Epithelial cell of esophagus (primary cell): ENCODE results near the gene KRTAP9-7.

Experiments used
- DNase-seq: peaks from one replicate; pipeline ENCODE4 v3.0.0; 2010; ENCODE audit warnings: low read depth
- H3K4me3 ChIP-seq: 2 replicates; pipeline ENCODE4 v1.5.1; 2011; ENCODE audit warnings: mild to moderate bottlenecking, low read length, control low read depth
- TF ChIP-seq, protein P1 (sequence below): IDR thresholded peaks from 2 replicates; pipeline ENCODE4 v1.5.1; 2011; ENCODE audit warnings: low read depth, mild to moderate bottlenecking, low read length, control low read depth, inconsistent platforms; ENCODE audit not compliant: insufficient read depth; ENCODE audit errors: missing control alignments

Gene KRTAP9-7

DNA sequence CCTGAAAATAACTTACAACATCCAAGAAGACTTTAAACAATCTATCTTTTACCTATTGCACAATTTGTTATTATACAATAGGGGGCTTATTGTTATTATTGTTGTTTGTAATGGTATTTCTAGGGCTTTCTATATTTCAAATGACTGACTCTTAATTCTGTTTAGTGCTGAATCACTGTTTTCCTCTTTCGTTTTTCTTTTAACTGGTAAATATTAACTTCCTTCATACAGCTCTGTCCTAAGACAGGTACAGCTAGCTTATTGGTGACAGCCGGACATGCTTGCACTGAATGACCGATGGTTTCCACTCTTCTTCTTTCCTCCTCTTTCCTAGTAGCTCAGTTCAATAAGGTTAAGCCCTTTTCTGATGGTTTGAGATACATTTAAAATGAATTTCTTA lies 11.6 kb downstream of the KRTAP9-7 start:
- no peak for DNase-seq
- TF ChIP-seq, protein P1, sequence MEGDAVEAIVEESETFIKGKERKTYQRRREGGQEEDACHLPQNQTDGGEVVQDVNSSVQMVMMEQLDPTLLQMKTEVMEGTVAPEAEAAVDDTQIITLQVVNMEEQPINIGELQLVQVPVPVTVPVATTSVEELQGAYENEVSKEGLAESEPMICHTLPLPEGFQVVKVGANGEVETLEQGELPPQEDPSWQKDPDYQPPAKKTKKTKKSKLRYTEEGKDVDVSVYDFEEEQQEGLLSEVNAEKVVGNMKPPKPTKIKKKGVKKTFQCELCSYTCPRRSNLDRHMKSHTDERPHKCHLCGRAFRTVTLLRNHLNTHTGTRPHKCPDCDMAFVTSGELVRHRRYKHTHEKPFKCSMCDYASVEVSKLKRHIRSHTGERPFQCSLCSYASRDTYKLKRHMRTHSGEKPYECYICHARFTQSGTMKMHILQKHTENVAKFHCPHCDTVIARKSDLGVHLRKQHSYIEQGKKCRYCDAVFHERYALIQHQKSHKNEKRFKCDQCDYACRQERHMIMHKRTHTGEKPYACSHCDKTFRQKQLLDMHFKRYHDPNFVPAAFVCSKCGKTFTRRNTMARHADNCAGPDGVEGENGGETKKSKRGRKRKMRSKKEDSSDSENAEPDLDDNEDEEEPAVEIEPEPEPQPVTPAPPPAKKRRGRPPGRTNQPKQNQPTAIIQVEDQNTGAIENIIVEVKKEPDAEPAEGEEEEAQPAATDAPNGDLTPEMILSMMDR = no peak

DNA sequence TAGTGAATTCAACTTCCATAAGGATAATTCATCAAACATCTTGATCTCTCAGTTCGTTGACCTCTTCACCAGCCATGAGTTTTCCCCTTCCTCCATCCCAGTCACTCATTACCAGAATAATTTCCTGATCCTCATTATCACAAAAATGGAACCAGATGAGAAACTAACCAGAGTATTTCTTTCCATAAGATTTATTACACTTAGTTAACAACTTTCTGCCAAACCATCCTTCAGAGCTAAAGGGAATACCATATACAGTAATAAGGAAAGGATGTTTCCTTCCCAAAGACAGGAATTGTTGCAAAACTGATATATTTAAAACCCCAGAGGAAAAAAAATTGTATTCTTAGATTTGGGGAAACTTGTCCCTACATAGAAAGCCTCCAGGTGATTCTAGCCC lies 18.5 kb downstream of the KRTAP9-7 start:
- no peak overlapping the region for H3K4me3 ChIP-seq
- TF ChIP-seq, protein P1 = no peak
- no peak for DNase-seq

More for the DNA sequence above, 11.6 kb downstream of the KRTAP9-7 start:
- H3K4me3 ChIP-seq = no peak overlapping the region

DNA sequence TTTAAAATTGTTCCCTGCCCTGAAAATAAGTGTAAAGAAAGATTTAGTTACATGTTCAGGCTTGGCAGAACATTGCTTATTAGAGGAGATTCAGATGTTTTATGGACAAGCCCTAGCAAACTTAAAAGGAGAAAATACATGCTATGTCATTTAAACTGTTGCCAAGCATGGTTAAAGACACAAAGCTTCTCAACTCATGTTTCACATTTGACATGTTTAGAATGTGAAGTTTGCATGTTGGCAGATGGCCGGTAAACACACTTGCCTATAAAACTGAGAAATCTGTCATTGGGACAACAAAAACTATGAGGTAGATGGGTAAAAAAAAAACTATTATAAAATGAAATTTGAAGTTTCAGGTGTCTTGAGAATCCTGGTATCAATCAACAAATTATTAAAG lies 21.3 kb downstream of the KRTAP9-7 start:
- no peak for DNase-seq
- no peak overlapping the region for H3K4me3 ChIP-seq
- TF ChIP-seq, protein P1 = no peak

DNA sequence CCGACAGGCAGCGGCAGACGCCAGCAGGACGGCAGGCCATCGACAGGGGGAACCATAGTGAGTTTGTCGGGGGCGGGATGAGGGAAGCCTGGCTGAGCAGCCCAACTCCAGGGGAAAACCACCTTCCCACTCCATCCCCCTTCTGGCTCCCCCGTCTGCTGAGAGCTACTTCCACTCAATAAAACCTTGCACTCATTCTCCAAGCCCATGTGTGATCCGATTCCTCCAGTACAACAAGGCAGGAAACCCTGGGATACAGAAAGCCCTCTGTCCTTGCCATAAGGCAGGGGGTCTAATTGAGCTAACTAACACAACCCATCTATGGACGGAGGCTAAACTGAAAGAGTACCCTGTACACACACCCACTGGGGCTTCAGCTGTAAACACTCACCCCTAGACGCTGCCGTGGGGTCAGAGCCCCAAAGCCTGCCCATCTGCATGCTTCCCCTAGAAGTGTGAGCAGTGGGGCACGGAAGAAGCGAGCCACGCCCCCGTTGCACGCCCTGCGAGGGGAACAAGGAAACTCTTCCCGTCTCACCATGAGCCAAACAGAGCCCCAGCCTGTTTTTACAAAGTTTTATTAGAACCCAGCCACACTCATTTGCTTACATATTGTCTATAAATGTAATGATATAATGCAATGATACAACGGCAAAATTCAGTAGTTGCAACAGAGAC lies 23.1 kb downstream of the KRTAP9-7 start:
- DNase-seq = no peak
- TF ChIP-seq, protein P1 = no peak
- H3K4me3 ChIP-seq = no peak overlapping the region

DNA sequence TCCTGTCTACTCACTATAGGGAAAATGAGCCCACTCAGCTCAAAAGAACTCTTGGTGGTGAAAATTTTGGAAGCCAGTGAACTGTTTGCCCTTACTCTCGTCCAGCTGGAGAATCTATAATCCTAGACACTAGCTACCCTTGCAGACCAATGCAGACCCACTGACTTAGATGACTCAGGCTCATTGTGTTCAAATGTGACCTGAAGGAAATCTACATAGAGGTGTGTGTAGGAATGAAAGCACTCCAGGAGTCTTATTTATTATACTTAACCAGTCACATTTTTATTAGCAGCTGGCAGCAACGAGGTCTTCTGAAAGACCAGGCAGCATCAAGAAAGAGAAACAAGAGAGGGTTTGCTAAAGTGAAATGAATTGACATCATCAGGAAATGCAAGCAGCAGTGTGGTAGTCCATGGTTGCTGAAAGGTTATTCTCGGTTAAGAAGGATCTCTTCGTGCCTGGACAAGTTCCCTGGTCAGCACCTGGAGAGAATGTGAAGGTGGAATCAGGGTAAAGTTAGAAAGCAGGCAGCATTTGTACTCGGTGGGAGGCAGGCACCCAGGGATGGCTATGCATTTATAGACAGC lies 25.8 kb downstream of the KRTAP9-7 start:
- peak; percentile 84 for DNase-seq
- no peak overlapping the region for H3K4me3 ChIP-seq
- TF ChIP-seq, protein P1 = no peak

DNA sequence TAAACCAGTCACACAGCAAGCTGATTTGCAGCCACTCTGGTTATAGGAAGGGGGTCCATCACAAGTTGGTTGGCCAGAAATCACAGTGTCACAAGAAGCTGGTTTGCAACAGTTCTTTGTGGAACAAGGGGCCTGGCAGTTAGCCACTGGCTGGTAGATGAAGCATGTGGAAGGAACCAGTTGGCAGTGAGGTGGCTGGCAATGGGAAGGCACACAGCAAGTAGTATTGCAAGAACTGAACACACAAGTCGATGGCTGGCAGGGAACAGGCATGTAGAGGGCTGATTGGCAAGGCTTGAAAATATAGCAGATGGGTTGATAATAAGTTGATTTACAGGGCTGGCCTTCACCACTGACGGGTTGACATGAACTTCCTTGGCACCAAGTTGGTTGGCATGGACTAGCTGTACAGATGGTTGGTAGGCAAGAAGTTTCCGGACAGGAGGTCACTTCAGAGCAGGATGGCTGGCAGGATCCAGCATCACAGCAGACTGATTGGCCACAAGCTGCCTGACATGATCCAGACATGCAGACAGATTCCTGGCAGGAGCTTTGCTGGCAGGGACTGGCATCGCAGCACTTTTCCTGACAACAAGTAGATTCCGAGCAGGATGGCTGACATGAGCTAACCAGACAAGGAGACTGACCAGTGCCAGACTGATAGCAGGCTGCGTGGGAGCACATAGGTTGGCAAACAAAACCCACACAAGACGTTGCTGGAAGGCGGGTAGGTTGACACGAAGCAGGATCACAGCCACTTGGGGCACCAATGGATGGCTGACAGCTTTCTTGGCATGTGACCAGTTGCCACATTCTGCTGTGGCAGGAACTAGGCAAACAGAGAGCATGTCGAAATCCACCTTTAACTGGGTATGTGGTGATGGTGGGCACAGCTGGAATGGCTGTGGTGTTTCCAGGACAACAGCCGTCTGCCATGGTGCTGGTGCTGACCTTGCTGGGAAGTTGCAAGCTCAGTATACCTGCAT lies 26.7 kb downstream of the KRTAP9-7 start, which contains the start of gene KRTAP29-1:
KRTAP29-1 (minus strand) TSS at position 936 of the 986 bp plus-strand sequence; CDS start at position 936, 0 bp downstream.
- H3K4me3 ChIP-seq = no peak within 1 kb of the TSS
- TF ChIP-seq, protein P1 = no peak
- peak; percentile 16 for DNase-seq
